HL-60/S4 (cell line): ENCODE data around the gene COL4A2.

Source experiments
- in situ Hi-C: fragments of 300-500 bp; cut with MboI; formaldehyde crosslinking; loops from 2 replicates; pipeline ENCODE4 v1.14.3; 2022; ENCODE audit warnings: low sequenced_read_pairs

COL4A2 gene

GRCh38 chr13:110351636-110352420 lies 44.7 kb downstream of the COL4A2 start:
- in situ Hi-C loops = no loop called here

DNA sequence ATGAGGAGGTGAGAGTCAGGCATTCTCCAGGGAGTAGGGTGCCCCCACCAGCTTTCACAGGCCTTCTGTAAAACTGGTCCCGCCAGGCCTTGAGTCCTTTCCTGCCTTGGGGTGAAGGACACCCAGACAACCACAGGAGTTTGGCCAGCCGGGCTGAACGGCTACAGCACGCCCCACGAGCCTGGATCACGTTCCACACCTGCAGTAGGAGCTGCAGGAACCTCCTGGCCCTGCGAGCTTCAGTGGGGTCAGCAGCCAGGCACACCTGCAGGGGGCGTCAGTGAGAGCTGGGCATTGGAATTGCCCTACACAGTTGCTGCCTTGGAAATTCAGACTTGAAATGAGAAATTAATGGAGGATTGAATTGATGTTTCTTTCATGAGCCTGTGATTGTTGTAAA lies 45.7 kb downstream of the COL4A2 start:
- in situ Hi-C loops = no loop called here

DNA sequence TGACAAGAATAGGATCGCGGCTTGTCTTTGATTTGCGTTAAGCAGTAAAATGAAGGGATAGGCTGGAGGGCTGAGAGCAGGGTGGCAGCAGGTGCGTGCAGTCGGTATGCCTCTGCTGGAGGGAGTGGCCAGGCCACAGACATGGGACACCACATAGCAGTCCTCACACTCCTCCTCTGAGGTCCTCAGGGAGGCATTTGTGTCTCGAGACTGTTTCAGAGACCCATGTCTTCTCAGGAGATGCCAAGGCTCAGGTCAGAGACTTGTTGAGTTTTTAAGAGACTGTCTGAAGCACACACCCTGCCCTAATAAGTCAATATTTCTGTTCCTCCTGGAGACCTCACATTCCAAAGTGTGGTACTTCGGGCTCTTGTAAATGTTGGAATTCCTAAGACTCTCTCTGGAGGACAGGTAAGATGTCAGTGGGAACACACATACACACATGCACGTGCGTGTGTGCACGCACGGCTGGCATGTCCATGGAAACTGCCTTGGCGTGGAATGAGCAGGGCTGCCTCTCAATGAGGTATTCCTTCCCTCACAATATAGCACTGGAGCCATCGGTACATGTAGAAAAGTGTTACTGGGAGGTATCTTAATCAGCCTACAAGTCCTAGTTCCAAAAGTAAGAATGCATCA lies 46.4 kb downstream of the COL4A2 start:
- in situ Hi-C loops = no loop called here

- in situ Hi-C loops = no loop called here
Observed at GRCh38 chr13:110354123-110354627, 47.1 kb downstream of the COL4A2 start.

GRCh38 chr13:110354715-110355473 lies 47.8 kb downstream of the COL4A2 start:
- in situ Hi-C loops = no loop called here

- in situ Hi-C loops = no loop called here
Observed at GRCh38 chr13:110356362-110356761, 49.3 kb downstream of the COL4A2 start.

GRCh38 chr13:110358381-110358780 lies 51.3 kb downstream of the COL4A2 start:
- in situ Hi-C loops = no loop called here

GRCh38 chr13:110359840-110360301 lies 52.8 kb downstream of the COL4A2 start:
- in situ Hi-C loops = no loop called here

- in situ Hi-C loops = no loop called here
Observed at GRCh38 chr13:110360598-110360997, 53.5 kb downstream of the COL4A2 start.

GRCh38 chr13:110361365-110361911 lies 54.4 kb downstream of the COL4A2 start:
- in situ Hi-C loops = no loop called here

- in situ Hi-C loops = no loop called here
Observed at GRCh38 chr13:110363010-110363409, 55.9 kb downstream of the COL4A2 start.

GRCh38 chr13:110364081-110364480 lies 57.0 kb downstream of the COL4A2 start:
- in situ Hi-C loops = no loop called here

- in situ Hi-C loops = no loop called here
Observed at GRCh38 chr13:110365876-110366275, 58.8 kb downstream of the COL4A2 start.

- in situ Hi-C loops = no loop called here
Observed at GRCh38 chr13:110366733-110367132, 59.6 kb downstream of the COL4A2 start.

GRCh38 chr13:110367620-110368019 lies 60.5 kb downstream of the COL4A2 start:
- in situ Hi-C loops = no loop called here

DNA sequence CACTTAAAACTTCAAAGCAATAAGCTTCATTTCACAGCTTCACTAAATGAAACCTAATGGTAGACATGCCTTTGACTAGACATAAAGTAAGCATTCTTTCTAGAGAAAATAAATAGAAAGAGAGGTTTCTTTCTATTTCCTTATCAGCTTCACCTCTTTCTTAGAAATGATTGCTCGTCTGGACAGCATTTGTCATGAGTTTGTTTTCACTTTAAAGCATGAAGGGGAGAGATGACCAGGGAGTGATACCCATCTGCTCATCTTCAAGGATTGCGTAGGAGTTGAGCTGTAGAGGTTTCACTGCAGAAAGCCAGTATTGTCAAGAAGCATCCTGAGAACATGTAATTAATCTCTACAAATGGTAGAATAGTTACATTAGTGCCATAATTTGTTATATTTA lies 61.3 kb downstream of the COL4A2 start:
- in situ Hi-C loops = no loop called here

GRCh38 chr13:110369400-110369799 lies 62.3 kb downstream of the COL4A2 start:
- in situ Hi-C loops = no loop called here

DNA sequence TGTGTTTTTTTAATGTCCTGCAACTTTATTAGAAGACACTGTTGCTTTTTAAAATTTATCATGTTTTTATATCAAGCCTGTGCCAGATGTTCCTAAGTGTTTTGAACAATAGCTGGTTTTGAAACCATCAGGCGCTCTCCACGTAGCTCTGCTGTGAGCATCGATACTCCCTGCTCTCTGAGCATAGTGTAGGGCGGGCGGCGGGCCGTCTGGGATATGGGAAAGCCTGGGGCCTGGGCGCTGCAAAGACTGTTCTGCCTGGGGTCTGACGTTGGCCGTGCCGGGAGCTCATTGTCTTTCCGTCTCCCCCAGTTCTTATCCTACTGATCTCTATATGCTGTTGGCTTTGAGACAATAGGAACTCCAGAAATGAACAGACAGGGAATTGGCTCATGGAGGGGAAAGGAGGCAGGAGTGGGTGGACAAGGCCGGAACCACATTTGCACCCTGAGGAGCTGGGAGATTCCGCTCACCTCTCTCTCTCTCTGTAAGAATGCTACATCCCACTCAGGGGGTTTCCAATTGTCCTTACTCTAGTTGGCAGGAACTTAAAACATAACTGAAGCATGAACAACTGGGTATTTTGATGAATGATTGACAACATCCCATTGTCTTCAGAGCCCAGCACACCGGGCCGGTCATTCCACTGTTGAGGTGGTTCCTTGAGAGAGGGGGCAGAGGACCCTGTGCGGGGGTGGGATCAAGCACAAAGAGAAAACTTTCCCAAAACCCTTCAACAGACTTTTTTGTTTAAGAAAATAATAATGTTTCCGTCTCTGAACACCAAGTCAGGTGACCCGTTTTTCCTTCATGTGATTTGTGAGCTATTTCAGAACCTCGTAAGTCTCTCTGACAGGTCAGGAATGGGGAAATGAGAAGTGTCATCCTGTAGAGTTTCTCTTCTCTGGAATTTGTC lies 64.7 kb downstream of the COL4A2 start:
- in situ Hi-C loops = no loop called here

DNA sequence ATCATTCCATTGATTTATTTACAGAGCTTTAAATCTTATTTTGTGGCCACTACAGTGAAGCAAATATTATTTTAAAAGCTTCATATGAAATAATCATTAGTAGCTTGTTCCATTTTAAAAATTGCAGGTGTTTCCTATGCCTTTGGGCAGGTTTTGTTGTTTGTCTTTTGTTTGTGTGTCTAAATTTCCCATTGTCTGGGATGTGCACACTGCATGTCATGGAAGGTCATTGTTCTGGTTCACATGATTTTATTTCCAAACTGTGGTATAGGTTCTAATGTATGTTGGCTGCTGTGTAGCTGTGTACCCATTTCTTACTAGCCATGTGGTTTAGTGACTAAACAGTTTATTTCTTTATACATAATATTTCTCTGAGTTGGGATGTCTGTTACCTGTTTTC lies 65.6 kb downstream of the COL4A2 start:
- in situ Hi-C loops = no loop called here

GRCh38 chr13:110373617-110374016 lies 66.5 kb downstream of the COL4A2 start:
- in situ Hi-C loops = no loop called here
